Left lobe of liver (tissue), 2 donors: ENCODE results near the gene COL5A3. TPM values are rescaled to one million over a fixed set of nuclear protein-coding genes. Genes with fewer than 3 reads are reported as not detected.
"Not testable (repeated sequence)": the region's sequence is repeated elsewhere in the genome, so short reads cannot be mapped to it uniquely, and the experiment has no call there.

ENCODE experiments used
- ATAC-seq: fragments of 200-7000 bp; cut with Tn5 transposase; one replicate; pipeline ENCODE4 v1.9.1; 2020; ENCODE audit warnings: mild to moderate bottlenecking, moderate library complexity
- DNase-seq: peaks from one replicate; pipeline ENCODE4 v3.0.0-alpha.2; 2020; ENCODE audit warnings: low spot score
- total RNA-seq: library from RNA; stranded (reverse); gene quantifications from one replicate; pipeline ENCODE4 v1.2.1, GENCODE V29; 2021
- donor health status: DM: no; HTN: no; CAD: no; lungs with moderate emphysema.
- donor health status: DM: no; HTN: yes; CAD: no.

The COL5A3 gene
- total RNA-seq, 1 donor from 2014 or later, result 24.3 TPM

DNA sequence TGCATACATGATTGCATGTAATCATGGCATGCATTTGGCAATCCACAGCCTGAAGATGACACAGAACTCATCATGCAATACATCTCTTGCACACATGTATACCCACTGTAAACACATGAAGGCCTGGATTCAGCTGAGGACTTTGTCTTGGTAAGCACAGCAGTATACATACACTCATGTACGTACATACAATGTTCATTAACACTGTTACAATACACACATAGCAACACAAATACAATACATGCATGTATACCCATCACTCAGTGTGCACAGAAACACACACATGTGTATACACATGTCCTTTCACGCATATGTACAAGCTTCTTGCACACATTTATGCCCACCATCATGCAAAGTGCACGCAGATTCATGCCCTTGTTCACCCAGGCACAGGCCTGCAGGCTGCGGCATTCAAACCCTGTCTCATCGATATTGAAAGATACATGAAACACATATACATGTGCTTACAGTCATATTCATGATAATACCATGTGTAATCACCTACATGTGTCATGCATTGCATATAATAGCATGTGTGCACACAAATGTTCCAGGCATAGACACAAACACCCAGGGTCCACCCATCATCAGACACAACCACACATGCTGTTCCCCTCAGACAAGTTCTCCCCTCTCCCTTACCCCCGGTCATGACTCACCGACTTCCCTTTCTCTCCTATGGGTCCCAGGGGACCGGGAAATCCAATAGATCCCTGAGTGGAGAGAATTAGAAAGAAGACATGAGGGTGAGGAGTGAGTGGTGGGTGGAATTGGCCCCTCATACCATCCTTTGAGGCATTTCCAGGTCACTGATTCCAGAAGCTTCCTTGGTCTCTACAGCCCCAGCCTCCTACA is 28.7 kb downstream of the COL5A3 start:
- DNase-seq, result no peak
- ATAC-seq, result no peak

DNA sequence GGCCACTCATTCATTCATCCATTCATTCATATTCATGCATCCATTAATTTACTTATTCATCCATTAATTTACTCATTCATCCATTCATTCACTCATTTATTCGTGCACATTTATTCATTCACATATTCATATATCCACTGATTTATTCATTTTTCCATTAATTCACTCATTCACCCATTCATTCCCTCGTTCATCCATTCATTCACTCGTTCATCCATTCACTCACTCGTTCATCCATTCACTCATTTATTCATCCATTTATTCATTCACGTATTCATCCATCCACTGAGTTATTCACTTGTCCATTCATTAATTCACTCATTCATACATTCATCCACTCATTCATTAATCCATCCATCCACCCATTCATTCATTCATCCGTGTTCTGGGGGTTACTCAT is 38.2 kb downstream of the COL5A3 start:
- ATAC-seq (no peak), DNase-seq (no peak)

DNA sequence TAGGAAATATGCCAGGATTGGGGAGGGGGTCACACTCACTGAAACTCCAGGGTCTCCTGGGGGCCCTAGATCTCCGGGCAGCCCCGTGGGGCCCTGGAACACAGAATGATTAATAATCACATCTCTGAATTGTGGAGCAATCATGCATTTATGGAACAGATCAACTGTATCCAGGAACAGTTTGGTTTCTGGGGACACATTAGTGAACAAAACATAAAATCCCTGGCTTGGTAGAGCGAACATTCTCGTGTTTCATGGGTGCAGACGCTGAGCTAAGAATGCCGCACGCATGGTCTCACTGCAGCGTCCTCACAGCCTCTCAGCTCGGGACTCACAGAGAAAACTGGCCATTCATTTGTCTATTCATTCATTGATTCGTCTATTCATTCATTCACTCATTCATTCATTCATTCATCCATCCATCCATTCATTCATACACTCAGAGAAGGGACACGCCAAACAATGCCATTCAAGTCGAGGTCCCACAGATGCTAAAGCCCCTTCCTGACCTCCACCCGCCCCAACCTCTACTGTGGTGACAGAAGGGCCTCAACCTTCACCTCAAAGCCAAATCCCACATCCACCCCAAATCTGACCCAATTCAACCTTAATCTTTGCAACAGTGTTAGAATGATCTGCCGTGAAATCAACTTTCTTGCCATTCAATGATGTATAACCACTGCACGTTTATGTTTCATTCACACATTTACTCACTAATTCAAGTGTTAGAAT is 39.0 kb downstream of the COL5A3 start:
- DNase-seq (no peak), ATAC-seq (no peak)

DNA sequence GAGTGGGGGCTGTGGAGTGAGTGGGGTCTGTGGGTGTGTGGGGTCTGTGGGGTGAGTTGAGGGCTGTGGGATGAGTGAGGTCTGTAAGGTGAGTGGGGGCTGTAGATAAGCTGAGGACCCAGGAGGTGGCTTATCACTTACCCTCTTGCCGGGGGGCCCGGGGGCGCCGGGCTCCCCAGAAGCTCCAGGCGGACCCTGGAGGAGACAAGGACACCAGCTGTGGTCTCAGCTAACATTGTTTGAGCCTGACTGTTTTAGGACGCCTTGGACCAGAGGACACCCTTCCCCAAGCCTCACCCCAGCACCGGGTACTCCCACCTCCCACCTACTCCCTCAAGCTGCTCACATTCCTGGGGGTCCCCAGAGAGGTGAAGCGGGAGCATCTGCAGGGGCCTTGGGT is 39.8 kb downstream of the COL5A3 start:
- DNase-seq (no peak), ATAC-seq (no peak)

GRCh38 chr19:9969688-9969975 is 40.7 kb downstream of the COL5A3 start:
- no peak for ATAC-seq

GRCh38 chr19:9968820-9969687 is 41.2 kb downstream of the COL5A3 start:
- ATAC-seq, result no peak
- no peak for DNase-seq

More at GRCh38 chr19:9969688-9969975, 40.7 kb downstream of the COL5A3 start:
- DNase-seq, result no peak

GRCh38 chr19:9967326-9967725 is 43.0 kb downstream of the COL5A3 start:
- no peak for ATAC-seq
- DNase-seq, result no peak

GRCh38 chr19:9966448-9966847 is 43.9 kb downstream of the COL5A3 start:
- DNase-seq, result no peak
- ATAC-seq, result no peak

DNA sequence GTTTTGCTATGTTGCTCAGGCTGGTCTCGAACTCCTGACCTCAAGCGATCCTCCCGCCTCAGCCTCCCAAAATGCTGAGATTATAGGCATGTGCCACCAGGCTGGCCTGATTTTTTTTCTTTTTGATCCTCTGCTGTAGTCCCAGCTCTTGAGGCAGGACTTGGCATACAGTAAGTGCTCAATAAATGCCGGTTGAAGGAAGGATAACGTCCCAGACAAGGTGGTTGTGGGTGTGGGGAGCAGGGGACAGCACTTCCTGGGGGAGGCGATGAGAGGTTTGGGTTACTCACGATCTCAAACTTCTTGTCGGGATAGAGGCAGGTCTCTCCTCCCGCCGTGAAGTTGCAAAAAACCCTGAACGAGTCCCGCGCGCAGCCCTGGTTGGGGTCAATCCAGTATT is 44.3 kb downstream of the COL5A3 start:
- ATAC-seq, result no peak
- no peak for DNase-seq

DNA sequence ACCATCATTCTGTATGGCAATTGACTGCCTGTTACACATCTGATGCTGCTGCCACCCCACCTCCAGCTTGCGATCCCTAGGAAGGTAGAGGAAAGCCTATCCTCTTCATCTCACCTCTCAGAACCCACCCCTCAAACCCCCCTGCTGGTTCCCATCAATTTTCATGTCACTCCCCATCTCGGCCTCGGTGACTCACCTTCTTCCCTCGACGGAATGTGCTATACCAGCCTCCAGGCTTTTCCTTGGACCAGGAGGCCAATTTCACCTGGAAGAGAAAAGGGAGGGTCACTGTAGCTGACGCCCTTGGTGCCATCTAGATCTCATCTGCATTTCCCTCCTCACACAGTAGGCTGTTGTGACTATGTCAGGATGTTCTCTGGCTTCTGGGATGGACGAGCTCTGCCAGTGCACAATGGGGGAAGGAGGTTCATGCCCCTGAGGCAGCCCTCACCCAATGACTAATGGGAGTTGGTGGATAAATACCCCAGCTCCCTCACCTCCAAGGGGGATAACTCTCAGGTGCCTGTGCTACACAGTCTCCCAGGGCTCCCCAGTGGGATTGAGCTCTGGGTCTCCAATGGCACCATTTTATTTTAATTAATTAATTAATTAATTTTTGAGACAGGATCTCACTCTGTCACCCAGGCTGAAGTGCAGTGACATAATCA is 47.5 kb downstream of the COL5A3 start:
- DNase-seq (no peak), ATAC-seq (no peak)

DNA sequence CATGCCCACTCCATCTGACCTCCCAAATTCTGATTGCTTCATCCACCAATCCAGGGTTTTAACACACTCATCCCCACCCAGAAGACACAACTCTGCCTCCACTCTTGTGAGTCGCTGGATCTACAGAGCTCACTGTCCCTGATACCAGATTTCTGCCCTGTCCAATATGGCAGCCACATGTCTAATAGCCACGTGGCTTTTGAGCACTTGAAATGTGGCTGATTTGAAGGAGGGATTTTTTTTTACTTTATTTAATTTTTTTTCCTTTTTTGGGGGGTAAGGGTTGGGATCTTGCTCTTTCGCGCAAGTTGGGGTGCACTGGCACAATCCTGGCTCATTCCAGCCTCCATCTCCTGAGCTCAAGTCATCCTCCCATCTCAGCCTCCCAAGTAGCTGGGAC is 49.2 kb downstream of the COL5A3 start:
- no peak for DNase-seq
- no peak for ATAC-seq

DNA sequence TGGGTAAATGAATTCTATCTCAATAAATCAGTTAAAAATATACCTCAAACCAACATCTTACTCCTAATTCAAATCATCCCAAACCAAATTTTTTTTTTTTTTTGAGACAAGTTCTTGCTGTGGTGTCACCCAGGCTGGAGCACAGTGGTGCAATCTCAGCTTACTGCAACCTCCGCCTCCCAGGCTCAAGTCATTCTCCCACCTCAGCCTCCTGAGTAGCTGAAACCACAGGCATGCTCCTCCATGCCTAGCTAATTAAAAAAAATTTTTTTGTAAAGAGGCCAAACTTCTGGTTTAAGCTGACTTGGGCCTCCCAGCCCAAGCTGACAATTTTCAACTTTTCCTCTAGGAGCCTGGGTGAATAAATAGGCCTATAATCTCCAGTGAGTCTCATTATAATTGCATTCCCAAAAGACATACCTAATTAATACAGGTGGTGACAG is 51.9 kb downstream of the COL5A3 start:
- DNase-seq (no peak), ATAC-seq (no peak)

DNA sequence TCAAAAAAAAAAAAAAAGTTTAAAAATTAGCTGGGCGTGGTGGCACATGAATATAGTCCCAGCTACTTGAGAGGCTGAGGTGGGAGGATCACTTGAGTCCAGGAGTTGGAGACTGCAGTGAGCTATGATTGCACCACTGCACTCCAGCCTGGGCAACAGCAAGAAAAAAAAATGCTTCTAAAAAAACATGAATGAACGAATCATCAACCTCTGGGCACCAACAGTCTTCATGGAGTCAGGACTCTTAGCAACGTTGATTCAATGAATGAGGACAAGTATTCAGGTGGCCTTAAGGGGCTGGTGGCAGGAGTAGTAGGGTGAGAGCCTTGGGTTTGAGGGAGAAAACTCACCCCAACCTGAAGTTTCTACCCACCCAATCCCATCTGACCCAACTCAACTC is 53.3 kb downstream of the COL5A3 start:
- DNase-seq, result no peak
- no peak for ATAC-seq

DNA sequence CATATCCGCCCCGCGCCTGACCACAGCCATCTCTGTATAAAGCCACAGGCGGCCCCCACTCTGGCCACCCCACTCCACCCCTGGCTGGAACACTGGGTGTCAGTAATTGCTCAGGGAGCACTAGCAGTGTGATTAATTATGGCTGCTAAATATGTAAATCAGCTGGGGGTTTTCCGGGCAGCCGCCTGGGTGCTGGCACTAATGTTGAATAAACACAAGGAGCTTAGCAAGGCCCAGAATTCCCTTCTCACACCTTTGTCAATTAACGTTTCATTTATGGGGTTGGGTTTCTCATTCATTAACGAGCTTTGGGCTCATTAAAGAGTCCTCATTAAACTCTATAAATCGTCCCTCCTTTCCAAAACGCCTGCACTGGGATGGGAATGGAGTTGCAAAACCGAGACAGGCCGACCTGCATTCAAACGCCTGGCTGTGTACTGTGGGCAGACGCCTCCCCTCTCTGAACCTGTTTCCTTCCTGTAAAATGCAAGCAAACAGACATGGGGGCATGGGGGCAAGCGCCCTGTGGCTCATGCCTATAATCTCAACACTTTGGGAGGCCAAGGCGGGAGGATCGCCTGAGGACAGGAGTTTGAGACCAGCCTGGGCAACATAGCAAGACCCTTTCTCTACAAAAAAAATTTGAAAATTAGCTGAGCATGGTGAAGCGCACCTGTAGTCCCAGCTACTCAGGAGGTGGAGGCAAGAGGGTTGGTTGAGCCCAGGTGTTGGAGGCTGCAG is 56.3 kb downstream of the COL5A3 start:
- no peak for ATAC-seq

GRCh38 chr19:9952276-9952675 is 58.0 kb downstream of the COL5A3 start:
- ATAC-seq (no peak), DNase-seq (no peak)

More for the DNA sequence above, 56.3 kb downstream of the COL5A3 start:
- DNase-seq, result no peak

GRCh38 chr19:9947441-9947840 is 62.9 kb downstream of the COL5A3 start:
- DNase-seq (no peak), ATAC-seq (peak; percentile 6)

DNA sequence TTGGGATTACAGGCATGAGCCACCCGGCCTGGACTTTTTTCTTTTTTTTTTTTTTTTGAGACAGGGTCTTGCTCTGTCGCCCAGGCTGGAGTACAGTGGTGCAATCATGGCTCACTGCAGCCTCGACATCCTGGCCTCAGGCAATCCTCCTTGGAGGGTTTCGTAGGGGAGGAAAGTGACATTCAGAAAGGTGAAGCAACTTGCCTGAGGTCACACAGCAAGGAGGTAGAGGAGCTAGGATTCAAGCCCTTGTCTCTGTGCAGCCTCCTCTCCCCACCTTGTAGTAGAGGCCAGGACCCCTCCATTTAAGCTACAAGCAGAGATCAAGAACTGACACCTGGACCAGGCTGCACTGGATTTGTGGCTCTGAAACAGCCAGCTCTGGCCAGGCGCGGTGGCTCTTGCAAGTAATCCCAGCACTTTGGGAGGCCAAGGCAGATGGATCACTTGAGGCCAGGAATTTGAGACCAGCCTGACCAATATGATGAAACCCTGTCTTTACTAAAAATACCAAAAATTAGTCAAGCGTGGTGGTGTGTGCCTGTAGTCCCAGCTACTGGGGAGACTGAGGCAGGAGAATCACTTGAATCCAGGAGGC is 63.7 kb downstream of the COL5A3 start:
- not testable (repeated sequence) for ATAC-seq

DNA sequence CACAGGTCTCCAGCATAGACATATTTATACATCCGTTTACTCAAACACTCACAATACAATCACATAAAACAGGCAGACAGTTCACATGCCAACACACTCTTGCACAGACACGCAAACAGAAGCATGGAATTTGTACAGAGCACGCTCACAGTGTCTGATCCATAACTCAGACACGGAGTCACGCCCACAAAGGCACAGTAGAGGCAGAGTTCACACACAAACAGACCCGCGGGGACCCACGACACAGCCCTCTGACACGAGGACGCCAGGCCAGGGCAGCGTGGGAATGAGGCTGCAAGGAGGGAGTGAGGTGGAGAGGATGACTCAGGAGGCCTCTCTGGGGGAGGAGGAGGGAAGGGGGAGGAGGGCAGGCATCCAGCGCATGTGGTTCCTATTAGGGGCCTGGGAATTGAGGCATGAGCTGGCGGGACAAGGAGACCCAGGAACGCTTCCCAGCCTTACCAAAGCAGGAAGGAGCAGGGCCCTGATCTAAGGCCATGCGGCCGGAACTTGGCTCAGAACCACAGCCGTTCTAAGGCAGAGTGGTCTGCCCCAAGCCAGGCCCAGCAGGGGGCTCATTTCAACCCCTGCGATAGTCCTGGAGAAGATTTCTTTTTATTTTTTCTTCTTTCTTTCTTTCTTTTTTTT is 64.9 kb downstream of the COL5A3 start:
- ATAC-seq, result peak; percentile 60
- peak; percentile 63 for DNase-seq

More for the DNA sequence above, 63.7 kb downstream of the COL5A3 start:
- DNase-seq, result not testable (repeated sequence)

DNA sequence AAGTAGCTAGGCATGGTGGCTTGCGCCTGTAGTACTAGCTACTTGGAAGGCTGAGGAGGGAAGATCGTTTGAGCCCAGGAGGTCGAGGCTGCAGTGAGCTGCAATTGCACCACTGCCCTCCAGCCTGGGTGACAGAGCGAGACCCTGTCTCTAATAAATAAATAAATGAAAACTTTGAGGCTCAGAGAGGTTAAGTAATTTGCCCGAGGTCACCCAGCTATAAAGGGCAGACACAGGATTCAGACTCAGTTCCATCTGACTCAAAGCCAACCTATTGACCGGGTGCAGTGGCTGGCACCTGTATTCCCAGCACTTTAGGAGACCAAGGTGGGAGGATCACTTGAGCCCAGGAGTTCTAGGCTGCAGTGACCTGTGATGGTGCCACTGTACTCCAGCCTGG is 66.6 kb downstream of the COL5A3 start:
- ATAC-seq (no peak), DNase-seq (no peak)
